ENCODE results near the gene PCBP3.

DNA sequence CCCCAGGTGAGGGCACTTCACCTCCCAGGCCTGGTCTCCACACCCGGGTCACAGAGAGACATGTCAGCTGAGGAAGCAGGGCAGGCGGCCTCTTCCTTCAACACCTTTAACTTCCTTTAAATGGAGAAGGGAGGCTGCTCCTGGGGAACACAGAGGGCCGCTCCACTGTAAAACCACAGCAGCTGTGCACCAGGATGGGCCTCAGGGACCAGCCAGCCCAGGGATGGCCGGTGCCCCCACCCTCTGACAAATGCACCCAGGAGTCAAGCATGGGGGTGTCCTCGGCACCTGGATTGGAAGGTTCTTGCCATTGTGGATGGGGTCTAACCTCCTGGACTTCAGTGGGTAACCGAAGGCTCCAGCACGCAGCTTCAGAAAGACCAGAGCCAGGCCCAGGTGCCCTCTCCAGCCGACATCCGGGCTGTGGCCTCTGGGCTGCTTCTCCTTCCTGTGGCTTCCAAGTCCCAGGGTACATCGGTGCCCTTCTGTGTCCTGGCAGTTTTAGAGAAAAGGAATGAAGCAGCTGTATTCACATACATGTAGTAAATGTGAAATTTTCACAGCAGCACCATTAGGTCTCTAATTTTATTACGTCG, 216.3 kb downstream of the PCBP3 start:
- TF ChIP-seq, protein P1, sequence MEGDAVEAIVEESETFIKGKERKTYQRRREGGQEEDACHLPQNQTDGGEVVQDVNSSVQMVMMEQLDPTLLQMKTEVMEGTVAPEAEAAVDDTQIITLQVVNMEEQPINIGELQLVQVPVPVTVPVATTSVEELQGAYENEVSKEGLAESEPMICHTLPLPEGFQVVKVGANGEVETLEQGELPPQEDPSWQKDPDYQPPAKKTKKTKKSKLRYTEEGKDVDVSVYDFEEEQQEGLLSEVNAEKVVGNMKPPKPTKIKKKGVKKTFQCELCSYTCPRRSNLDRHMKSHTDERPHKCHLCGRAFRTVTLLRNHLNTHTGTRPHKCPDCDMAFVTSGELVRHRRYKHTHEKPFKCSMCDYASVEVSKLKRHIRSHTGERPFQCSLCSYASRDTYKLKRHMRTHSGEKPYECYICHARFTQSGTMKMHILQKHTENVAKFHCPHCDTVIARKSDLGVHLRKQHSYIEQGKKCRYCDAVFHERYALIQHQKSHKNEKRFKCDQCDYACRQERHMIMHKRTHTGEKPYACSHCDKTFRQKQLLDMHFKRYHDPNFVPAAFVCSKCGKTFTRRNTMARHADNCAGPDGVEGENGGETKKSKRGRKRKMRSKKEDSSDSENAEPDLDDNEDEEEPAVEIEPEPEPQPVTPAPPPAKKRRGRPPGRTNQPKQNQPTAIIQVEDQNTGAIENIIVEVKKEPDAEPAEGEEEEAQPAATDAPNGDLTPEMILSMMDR (IDR thresholded peaks at IDR 0.05 in 2 of 3, conservative IDR thresholded peaks at IDR 0.05 in 1 of 3; ENCODE audit: control insufficient read depth in 2 of 3, extremely low read depth in 1 of 3, insufficient read depth in 1 of 3, low read depth in 3 of 3, low read length in 3 of 3): no peak
- no peak for TF ChIP-seq TCF12 (IDR thresholded peaks at IDR 0.05; ENCODE audit: low read depth, low read length)

Data from GM12878 (cell line).